ENCODE results near the gene MIPEP.
"Not testable (repeated sequence)": the region's sequence is repeated elsewhere in the genome, so short reads cannot be mapped to it uniquely, and the experiment has no call there.

MIPEP gene

DNA sequence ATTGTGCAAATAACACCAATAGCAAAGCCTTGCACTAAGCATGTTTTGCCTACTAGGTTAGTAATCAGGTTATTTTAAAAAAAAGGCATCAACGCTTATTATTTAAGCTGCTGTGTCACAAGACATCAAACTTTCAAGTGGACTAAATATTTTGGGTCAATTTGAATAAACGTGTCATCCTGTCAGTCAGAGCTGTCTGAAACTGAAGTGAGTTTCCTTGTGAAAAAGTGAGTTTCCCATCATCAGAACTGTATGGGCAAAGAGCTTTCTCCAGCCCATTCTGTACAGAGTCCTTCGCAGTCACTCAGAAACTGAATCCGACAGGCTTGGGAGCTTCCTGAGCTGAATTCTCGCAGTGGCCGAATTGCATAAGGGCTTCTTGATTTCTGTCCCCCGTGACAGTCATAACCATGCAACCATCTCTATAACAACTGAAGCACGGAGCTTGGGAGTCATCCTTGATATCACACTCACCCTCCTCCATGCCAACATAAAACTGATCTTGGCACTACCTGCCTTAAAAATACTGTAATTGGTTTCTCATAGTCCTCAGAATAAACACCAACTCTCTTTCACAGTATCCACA, 139.8 kb downstream of the MIPEP start:
- DNase-seq (ENCODE audit: low read depth, low spot score), result no peak

DNA sequence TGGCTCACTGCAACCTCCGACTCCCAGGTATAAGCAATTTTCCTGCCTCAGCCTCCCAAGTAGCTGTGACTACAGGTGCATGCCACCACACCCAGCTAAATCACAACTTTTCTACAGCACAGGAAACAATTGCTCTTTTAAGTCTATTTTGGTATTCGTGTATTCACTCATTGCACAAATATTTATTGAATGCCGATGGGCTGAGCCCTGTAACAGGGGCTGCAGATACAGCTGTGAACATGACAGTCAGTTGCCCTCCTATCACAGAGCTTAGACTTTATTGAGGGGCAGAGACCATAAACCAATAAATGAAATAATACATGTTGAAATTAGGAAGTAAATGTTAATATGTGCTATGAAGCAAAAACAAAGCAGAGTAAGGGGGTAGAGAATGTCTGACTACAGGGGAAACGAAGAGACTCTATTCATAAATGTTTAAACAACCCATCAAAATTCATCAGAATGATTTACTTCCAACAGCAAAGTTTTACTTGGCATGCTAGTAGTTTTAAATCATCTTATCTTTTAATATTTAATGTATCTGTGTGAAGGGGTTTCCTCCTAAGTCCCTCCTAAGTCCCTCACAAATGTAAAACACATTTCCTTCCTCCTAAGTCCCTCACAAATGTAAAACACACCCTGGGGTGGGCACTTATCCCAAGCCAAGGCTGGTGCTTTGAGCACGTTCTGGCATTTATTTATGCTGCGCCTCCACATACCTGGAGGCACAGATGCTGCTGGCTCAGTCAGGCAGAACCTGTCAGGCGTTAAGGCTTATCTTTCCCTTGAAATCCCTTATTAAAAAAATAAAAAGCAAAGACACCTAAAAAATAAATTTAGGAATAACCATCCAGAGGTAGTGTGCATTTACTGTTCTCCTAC, 140.8 kb downstream of the MIPEP start:
- DNase-seq (ENCODE audit: low read depth, low spot score), result no peak

DNA sequence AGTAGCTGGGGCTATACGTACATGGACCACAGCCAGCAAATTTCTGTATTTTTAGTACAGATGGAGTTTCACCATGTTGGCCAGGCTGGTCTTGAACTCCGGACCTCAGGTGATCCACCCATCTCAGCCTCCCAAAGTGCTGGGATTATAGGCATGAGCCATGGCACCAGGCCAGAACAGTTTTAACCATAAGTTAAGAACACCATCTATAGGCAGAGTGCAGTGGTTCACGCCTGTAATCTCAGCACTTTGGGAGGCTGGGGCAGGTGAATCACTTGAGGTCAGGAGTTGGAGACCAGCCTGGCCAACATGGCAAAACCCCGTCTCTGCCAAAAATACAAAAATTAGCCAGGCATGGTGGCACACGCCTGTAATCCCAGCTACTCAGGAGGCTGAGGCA, 143.1 kb downstream of the MIPEP start:
- not testable (repeated sequence) for DNase-seq (ENCODE audit: low read depth, low spot score)

DNA sequence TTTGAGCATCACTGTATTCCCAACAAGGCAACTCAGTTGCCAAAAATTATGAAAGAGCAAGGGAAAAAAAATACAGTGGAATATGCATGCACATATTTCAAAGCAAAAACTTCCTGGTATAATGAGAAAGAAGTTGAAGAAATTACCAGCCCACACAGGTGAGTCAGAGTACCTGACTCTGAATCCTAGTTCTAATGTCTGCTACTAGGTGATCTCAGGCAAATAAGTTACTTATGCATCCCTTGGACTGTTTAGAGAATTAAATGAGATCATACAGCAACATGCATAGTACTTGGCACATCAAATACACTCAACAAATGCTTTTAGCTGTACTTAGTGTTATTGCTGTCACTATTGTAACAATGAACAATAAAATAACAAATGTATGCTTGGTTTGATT, 144.9 kb downstream of the MIPEP start:
- DNase-seq (ENCODE audit: low read depth, low spot score), result no peak

DNA sequence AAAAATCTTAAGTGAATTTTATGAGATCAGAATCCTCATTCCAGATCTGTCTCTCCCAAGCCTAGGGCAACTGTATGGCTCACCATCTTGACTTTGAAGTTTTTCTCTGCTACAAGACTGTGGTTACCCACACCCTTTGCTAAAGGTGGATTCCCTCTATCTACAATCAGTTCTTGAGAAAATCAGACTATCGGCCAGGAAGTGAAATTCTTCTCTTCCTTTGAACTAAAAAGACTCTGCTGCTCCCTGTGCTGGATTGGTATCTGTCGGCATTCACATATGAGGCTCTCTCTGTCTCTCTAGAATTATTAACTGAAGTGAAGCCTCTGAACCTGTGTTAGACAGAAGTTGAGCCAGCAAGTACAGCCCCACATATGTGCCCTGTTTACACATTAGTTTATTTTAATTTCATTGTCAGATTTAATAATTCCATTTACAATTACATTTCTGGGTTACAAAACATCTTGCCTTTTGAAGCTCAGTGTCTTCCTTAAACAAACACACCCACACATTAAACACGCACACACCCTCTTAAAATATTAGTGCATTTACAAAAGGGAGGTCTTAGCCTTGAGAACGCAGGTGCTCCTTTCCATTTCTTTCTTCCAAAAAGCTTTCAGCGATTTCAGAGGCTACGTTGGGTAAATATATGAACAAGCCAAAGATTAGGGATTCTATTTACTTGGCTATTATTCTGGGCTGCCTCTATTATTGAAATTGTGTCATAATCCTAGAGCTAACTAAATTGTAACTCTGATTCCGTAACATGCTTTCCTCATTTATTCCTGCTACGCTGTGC, 145.7 kb downstream of the MIPEP start:
- DNase-seq (ENCODE audit: low read depth, low spot score), result no peak

DNA sequence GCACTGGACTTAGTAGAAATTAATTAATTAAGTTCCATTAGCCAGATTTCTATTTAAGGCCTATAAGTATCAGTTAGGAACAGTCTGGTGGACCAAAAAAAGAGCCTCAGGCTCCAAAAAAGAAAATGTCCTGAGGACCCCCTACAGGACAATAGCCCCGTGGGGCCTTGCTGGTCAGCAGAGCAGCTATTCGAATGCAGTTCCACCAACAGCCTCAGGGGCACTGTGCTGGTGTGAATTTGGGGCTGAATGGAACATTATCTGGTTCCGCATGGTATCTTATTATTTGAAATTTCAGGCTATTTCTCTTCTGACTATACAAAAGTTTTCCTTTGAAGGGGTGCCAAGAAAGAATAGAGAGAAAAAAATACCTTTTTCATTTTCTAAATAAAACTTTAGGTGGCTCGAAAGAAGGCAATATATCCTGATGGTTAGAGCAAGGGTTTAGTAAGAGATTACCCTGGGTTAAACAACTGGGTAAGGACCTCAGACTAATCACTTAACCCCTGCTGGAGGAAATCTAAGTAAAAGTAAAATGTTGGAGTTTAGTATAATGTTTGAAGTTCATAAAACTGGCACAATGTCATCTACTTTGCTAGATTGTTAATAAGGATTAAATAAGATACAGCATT, 147.2 kb downstream of the MIPEP start:
- no peak for DNase-seq (ENCODE audit: low read depth, low spot score)

DNA sequence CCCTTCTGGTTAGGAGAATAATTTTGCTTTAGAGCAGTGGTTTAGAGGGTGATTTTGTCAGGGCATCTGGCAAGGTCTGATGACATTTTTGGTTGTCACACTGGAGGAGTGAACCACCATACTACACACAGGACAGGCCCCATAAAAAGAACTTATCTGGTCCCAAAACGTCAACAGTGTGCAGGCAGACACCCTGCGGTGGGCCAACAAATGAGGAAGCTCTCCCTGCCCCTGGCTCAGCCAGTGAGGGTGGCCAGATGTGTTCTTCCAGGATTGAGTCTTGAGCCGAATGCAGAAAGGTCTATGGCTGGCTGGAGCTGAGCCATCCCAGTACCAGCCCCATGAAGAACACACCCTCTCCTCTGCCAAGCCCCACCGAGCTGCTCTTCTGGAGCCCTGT, 149.2 kb downstream of the MIPEP start:
- no peak for DNase-seq (ENCODE audit: low read depth, low spot score)

DNA sequence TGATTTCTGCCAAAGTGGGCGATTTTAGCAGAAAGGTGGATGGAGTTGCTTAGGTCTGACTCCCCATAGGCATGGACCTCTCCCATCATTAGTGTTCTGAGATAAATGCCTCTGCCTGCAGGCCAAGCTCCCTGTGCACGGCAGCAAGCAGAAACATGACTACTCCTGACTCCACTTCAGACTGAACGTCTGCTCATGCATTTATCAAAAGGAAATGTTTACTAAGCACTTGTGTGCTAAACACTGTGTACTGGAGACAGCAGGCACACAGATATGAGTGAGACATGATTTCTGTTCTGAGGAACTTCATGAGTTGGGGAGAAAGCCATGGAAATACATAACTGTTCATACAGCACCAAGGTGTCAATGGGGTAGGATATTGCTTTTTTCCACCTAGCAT, 149.6 kb downstream of the MIPEP start:
- no peak for DNase-seq (ENCODE audit: low read depth, low spot score)

DNA sequence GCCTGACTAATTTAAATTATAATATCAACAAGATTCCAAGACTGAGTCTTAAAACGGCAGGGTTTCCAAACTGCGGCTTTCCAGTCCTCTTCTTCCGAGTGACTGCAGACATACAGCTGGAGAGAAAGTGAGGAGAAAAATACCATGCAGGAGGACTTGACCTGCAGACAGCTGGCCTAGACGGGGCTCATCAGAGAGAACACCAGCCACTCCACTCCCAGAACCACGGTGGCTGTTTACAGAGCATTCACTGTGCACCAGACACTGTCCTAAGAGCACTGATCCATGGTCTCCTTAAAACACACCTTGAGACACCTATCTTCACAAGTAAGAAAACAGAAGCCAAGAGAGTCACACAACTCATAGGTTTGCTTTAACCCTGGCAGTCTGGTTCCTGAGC, 152.7 kb downstream of the MIPEP start:
- no peak for DNase-seq (ENCODE audit: low read depth, low spot score)

DNA sequence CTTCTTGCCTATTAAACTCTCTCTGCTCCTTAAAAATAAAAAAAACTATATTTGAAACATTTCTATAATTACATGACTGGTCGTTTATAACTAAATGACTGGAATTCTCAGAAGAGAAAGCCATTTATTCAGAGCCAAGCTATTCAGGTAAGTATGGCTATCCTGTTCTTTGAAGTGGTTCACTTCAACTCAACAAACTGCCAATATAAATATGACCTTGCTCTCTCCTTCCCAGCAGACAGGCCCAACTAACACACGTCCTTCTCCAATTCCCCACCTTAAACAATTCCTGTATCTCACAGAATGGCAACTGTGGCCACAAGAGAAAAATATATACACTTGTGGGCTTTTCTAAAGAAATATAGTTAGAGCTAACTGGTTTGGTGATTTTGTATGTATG, 153.9 kb downstream of the MIPEP start:
- no peak for DNase-seq (ENCODE audit: low read depth, low spot score)

DNA sequence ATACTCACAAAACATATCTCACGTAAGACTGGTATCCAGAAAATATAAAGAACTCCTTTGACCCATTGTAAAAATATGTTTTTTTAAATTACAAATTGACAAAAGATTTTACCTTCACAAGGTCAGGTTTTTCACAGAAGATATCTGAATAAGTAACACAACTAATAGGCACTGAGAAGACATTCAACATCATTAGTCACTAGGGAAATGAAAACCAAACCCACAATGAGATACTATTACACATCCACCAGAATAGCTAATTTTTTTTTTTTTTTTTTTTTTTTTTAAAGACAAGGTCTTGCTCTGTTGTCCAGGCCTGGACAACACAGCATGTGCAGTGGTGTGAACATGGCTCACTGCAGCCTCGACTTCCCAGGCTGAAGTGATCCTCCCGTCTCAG, 157.5 kb downstream of the MIPEP start:
- DNase-seq (ENCODE audit: low read depth, low spot score), result no peak

DNA sequence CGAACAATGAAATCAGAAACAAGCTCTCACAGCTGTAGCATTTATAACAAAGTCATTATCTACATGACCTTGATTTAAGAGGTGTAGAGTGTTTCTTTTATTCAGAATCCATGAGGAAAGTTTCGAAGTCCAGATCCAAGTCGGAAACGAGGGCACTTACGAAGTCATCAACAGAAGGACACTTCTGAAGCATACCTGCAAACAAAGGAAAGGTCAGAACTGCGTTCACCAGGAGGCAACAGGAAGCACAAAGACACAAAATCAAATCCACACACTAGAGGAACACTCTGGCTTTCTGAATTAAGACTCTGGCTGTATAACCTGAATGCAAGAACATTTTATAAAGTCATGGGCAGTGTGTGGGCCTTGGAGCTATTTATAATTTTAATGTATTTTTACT, 158.9 kb downstream of the MIPEP start:
- no peak for DNase-seq (ENCODE audit: low read depth, low spot score)

DNA sequence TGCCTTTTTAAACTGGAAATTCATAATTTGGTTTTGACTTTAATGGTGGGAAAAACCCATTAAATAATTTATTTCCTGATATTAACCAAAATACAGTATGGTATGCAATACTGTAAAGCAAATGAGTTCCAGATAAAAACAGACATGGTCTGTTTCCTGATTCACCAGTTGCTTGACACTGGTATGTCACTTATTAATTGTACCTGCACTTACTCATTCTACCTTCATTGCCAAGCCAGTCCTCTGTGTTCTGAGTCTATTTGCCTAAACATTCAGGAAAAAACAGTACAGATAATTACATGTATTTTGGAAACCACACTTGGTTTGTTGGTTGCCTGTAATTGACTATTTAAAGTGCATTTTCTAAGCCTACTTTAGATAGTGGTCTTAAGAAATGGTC, 159.7 kb downstream of the MIPEP start:
- no peak for DNase-seq (ENCODE audit: low read depth, low spot score)

DNA sequence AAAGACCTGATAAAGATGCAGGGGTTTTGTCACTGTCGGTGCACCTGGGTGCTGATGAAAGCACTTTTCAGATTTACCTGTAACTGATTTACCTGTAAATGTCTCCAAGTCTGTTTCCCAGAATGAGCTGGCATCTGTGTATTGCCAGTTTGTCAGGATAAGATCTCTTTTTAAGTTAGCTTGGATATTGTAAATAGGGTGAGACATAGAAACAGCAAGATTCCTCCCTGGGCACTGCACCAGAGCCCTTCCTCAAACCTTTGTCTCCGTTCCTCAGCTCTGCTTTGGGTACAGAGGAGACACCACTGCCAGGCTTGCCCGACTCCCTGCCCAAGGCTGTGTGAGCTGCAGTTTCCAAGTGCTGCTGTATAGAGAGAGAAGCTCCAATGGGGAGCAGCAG, 160.4 kb downstream of the MIPEP start:
- no peak for DNase-seq (ENCODE audit: low read depth, low spot score)

DNA sequence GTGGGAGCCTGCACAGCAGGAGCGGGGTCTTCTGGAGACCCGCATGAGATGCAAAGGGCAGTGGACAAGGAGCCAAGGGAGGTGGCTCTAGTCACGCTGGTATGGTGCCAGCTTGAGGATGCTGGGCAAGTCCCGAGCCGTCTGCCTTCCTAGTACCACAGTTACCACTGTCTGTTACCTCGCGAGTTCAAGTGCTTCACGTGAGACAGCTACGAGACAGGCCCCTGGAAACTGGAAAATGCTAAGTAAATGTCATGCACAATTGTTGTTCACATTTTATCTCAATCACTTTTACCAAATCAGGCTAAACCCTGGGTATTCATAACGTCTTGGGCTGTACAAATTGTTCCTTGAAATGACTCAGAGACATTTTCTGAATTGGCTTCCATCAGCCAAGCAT, 163.3 kb downstream of the MIPEP start:
- DNase-seq (ENCODE audit: low read depth, low spot score), result no peak

DNA sequence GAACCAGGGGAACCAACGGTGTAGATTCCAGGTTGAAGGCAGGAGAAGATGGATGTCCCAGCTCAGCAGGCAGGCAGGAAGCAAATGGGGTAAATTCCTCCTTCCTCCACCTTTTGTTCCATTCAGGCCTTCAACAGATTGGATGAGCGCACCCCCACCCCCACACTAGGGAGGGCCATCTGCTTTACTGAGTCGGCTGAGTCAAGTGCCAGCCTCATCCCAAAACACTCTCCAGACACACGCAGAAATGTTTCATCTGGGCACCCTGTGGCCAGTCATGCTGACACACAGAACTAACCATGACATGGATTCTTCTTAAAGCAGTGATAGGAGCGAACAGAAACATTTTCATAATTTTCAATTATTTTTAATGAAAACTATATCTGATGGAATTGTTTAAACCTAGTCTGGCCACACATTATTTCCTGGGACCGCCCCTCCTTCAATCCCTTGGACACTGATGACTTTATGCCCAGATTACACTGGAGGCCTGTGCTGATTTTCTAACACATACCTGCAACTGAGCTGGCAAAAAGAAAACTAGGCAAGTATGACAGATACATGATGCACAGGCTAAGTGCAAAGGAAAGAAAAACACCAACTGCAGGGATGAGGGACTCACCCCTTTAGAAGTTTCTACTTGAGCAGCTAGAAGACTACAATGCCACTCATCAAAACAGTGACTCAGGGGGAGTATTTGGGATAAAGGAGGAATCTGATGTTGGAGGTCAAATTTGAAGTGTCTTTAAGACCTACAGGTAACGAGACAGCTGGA, 164.8 kb downstream of the MIPEP start:
- no peak for DNase-seq (ENCODE audit: low read depth, low spot score)

DNA sequence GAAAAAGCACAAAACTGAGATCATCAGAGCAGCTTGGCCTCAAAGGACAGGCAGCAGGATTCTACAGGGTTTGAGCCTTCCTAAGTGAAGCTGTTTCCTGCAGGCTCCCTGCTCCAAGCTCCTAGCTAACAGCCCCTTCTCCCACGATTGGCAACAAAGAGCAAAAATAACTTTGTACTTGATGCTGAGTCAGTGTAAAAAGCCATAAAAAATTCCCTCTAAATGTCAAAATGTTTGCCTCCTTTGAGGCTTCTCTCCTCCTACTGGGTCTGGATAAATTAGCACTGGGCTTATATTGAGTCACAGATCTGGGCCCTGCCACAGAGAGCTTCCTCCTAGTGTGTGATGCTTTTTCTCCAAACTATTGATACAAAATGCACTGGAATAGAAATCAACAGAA, 165.7 kb downstream of the MIPEP start:
- DNase-seq (ENCODE audit: low read depth, low spot score), result no peak

DNA sequence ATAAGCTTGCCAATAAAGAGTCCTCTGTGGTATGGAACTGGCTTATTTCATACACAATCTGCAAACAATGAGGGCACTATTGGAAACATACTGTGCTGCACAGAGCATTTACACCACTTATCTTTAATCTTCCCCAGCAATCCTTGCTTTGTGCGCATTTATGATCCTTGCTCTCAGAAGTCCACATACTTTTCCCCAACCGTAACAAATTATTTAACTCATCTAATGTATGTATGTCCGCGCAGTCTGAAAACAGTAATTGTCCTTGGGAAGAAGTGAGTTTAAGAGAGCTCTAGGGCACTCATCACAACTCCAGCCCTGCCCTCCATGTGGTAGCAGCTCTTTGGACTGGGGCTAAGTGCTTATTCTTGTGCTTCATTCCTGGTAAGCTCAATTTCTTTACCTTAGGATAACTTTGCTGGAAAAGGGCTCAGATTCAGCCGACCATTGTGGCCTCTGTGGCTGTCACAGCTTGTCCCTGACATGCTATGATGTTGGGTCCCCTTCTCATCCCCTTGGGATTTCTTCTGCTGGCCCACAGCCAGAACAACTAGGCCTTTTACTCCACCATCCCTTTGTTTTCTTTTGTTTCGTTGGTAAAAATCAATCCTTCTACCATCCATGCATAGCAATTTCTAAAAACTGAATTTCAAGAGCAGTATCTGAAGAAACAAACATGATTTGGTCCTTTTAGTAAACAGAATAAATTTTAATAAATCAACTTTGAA, 166.3 kb downstream of the MIPEP start:
- no peak for DNase-seq (ENCODE audit: low read depth, low spot score)

DNA sequence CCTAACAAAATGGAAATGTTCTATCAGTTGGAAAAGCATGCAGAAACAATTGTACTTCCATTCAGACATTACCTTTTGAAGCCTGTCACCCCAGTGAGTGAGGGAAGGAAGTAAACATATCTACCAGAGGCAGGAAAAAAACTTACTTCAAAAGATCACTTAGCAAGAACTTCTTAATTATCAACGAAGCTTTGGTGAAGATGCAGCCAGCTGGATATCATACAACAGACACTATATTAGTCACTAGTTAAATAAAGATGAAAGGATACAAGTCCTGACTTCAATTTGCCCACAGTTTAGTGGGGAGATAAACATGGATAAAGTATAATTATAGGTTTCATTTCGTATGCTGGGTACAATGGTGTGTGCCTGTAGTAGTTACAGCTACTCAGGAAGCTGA, 170.2 kb downstream of the MIPEP start:
- no peak for DNase-seq (ENCODE audit: low read depth, low spot score)

DNA sequence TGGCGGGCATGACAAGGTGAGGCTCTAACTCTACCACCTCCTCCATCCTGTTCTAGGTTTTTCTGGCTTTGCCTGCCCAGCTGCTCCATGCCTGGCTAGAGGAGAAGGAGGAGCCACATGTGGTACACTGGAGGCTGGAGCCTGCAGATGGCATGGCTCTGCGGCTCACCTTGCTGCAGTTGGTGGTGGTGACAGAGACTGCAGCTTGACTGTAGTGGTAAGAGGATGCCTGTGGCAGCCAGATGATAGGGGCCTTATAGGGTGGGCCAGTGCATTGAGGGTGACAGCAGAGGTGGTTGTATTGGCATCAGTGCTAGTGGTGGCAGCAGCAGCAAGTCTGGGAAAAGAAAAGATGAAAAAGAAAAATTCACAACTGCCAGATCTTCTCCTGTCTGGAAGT, 172.8 kb downstream of the MIPEP start:
- no peak for DNase-seq (ENCODE audit: low read depth, low spot score)

DNA sequence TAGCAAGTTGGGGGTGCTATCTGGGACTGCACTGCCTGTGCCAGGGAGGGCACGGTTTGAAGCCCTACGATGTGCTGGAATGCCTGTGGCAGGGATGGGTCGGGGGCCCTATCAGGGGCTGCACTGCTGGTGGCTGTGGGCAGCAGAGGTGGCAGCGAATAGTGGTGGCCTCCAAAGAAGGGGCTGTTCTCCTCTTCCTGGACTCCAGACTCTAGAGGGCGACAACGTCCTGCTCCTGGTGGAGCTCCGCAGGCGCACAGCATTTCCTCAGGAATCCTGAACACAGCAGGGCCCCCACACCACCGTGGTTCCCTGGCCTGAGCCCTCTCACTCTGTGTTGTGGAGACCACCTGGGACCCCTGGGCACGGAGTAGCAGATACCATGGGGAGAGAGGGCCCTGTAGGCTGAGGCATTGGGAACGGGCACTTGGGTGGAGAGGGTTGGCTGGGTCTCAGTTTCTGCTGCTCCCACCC, 173.4 kb downstream of the MIPEP start:
- no peak for DNase-seq (ENCODE audit: low read depth, low spot score)
